Mesenchymal stem cell (in vitro differentiated cells and primary cell): Measurements from ENCODE around the gene LEF1.
A peak's percentile ranks its signal among the peaks of the same experiment; 100 is the strongest.

Experiments
- DNase-seq: peaks from one replicate; pipeline ENCODE4 v3.0.0-alpha.2; 2013
- H2AFZ ChIP-seq: one replicate; pipeline ENCODE4 v1.6.1; 2013; ENCODE audit warnings: low read depth, mild to moderate bottlenecking, control low read depth, inconsistent platforms, low read length, moderate library complexity
- H2AK5ac ChIP-seq: 2 replicates; pipeline ENCODE4 v1.6.1; 2013; ENCODE audit warnings: low read length, moderate library complexity, mild to moderate bottlenecking, inconsistent platforms; ENCODE audit not compliant: severe bottlenecking
- H2BK120ac ChIP-seq: one replicate; pipeline ENCODE4 v1.6.1; 2013; ENCODE audit warnings: low read depth, mild to moderate bottlenecking, inconsistent platforms, low read length, moderate library complexity
- H2BK12ac ChIP-seq, 2 experiments: one replicate each; pipeline ENCODE4 v1.6.1; 2013; ENCODE audit warnings: inconsistent platforms in 2 of 2, low read length in 2 of 2, mild to moderate bottlenecking in 2 of 2, moderate library complexity in 2 of 2, control low read depth in 1 of 2
- H2BK15ac ChIP-seq: one replicate; pipeline ENCODE4 v1.6.1; 2013; ENCODE audit warnings: mild to moderate bottlenecking, low read depth, inconsistent platforms; ENCODE audit not compliant: poor library complexity, severe bottlenecking
- H2BK5ac ChIP-seq: 2 replicates; pipeline ENCODE4 v1.6.1; 2013; ENCODE audit warnings: low read depth, mild to moderate bottlenecking, low read length, control low read depth, inconsistent platforms; ENCODE audit not compliant: poor library complexity, severe bottlenecking
- H3K14ac ChIP-seq, 2 experiments: one replicate each; pipeline ENCODE4 v1.6.1; 2013; ENCODE audit warnings: inconsistent platforms in 2 of 2, low read length in 2 of 2, control low read depth in 1 of 2, mild to moderate bottlenecking in 1 of 2, moderate library complexity in 1 of 2
- H3K18ac ChIP-seq, 2 experiments: one replicate each; pipeline ENCODE4 v1.6.1; 2013; ENCODE audit warnings: inconsistent platforms in 2 of 2, low read length in 2 of 2, control low read depth in 1 of 2, low read depth in 1 of 2, mild to moderate bottlenecking in 1 of 2
- H3K23ac ChIP-seq, 2 experiments: one replicate each; pipeline ENCODE4 v1.6.1; 2013; ENCODE audit warnings: inconsistent platforms in 2 of 2, low read length in 2 of 2, mild to moderate bottlenecking in 2 of 2, moderate library complexity in 2 of 2, control low read depth in 1 of 2
- H3K27ac ChIP-seq: 2 replicates; pipeline ENCODE4 v1.5.1; 2013; ENCODE audit warnings: mild to moderate bottlenecking, moderate library complexity, low read length, control low read depth, inconsistent platforms; ENCODE audit not compliant: poor library complexity, severe bottlenecking
- H3K27me3 ChIP-seq, 2 experiments: 2 replicates each; pipeline versions ENCODE4 v1.6.1 to v1.7.0; 2013; ENCODE audit warnings: low read length in 2 of 2, mild to moderate bottlenecking in 2 of 2, moderate library complexity in 2 of 2, control low read depth in 1 of 2, inconsistent platforms in 1 of 2; ENCODE audit not compliant: control insufficient read depth in 1 of 2, insufficient read depth in 1 of 2
- H3K36me3 ChIP-seq, 2 experiments: 2 replicates each; pipeline versions ENCODE4 v1.6.1 to v1.7.0; 2013; ENCODE audit warnings: low read length in 2 of 2, control low read depth in 1 of 2, inconsistent platforms in 1 of 2, low read depth in 1 of 2, mild to moderate bottlenecking in 1 of 2; ENCODE audit not compliant: insufficient read depth in 2 of 2, control insufficient read depth in 1 of 2
- H3K4ac ChIP-seq, 2 experiments: one replicate each; pipeline ENCODE4 v1.6.1; 2013; ENCODE audit warnings: inconsistent platforms in 2 of 2, low read length in 2 of 2, mild to moderate bottlenecking in 2 of 2, moderate library complexity in 2 of 2, control low read depth in 1 of 2, low read depth in 1 of 2
- H3K4me1 ChIP-seq: 2 replicates; pipeline ENCODE4 v1.6.1; 2013; ENCODE audit warnings: low read depth, low read length, control low read depth; ENCODE audit not compliant: control insufficient read depth, insufficient read depth
- H3K4me2 ChIP-seq: 2 replicates; pipeline ENCODE4 v1.6.1; 2013; ENCODE audit warnings: low read length, mild to moderate bottlenecking, inconsistent platforms; ENCODE audit not compliant: poor library complexity, severe bottlenecking
- H3K4me3 ChIP-seq, 2 experiments: 2 replicates each; pipeline versions ENCODE4 v1.5.1 to v1.7.0; 2013; ENCODE audit warnings: low read length in 2 of 2, mild to moderate bottlenecking in 2 of 2, control low read depth in 1 of 2, low read depth in 1 of 2; ENCODE audit not compliant: insufficient read depth in 1 of 2
- H3K79me1 ChIP-seq: replicated peaks from 2 replicates; pipeline ENCODE4 v1.6.1; 2013; ENCODE audit warnings: mild to moderate bottlenecking, control low read depth, low read length, inconsistent platforms; ENCODE audit not compliant: poor library complexity, severe bottlenecking
- H3K9ac ChIP-seq: 2 replicates; pipeline ENCODE4 v1.7.0; 2013; ENCODE audit warnings: mild to moderate bottlenecking, low read length, moderate library complexity
- H3K9me3 ChIP-seq: 2 replicates; pipeline ENCODE4 v1.7.0; 2013; ENCODE audit warnings: mild to moderate bottlenecking, low read length; ENCODE audit not compliant: control insufficient read depth
- H4K8ac ChIP-seq: one replicate; pipeline ENCODE4 v1.6.1; 2013; ENCODE audit warnings: inconsistent platforms, mild to moderate bottlenecking, low read length, moderate library complexity
- H4K91ac ChIP-seq: one replicate; pipeline ENCODE4 v1.6.1; 2013; ENCODE audit warnings: mild to moderate bottlenecking, low read length, inconsistent platforms
- WGBS: methylation state at CpG from one replicate; pipeline ENCODE4 v1.1.7; 2013; ENCODE audit warnings: mixed read lengths; 5-methylcytosine and 5-hydroxymethylcytosine counted together

The LEF1 gene

GRCh38 chr4:108170631-108171338, 2.1 kb upstream of the LEF1 start:
- 9% methylated on average over 4 of the region's 8 CpGs for WGBS
- Histone ChIP-seq H3K4me3 (no peak overlapping the region), H3K18ac (no peak overlapping the region), H3K27ac (no peak overlapping the region), H3K9me3 (no peaks in the 10 kb centered on the region), H3K4me1 (peaks cover 23% of the 10 kb centered on the region), H3K36me3 (no peaks in the 10 kb centered on the region), H2BK120ac (no peak overlapping the region), H3K14ac (no peak overlapping the region), H3K4me2 (no peak overlapping the region), H4K8ac (no peak overlapping the region), H2AK5ac (no peak overlapping the region), H3K9ac (no peak overlapping the region), H2BK5ac (no peak overlapping the region), H2BK15ac (no peak overlapping the region), H3K23ac (no peak overlapping the region), H2AFZ (no peak overlapping the region), H2BK12ac (no peak overlapping the region), H3K4ac (no peak overlapping the region), H3K79me1 (peaks cover 2% of the 10 kb centered on the region), H3K27me3 (peaks cover 36 to 86% of the 10 kb centered on the region in 2 experiments), H4K91ac (no peak overlapping the region)
- DNase-seq: peak; percentile 42

GRCh38 chr4:108169664-108170063, 932 bp upstream of the LEF1 start:
- Histone ChIP-seq H3K23ac (peak overlapping the region in 1 of 2 experiments; percentile 67), H3K27ac (no peak overlapping the region), H4K8ac (no peak overlapping the region), H4K91ac (no peak overlapping the region), H3K9me3 (no peaks in the 10 kb centered on the region), H3K18ac (no peak overlapping the region), H3K4me2 (no peak overlapping the region), H2AFZ (no peak overlapping the region), H3K4ac (no peak overlapping the region), H3K4me1 (peaks cover 23% of the 10 kb centered on the region), H3K9ac (no peak overlapping the region), H3K14ac (no peak overlapping the region), H2BK120ac (no peak overlapping the region), H3K27me3 (peaks cover 41 to 93% of the 10 kb centered on the region in 2 experiments), H3K79me1 (peaks cover 2% of the 10 kb centered on the region), H3K36me3 (no peaks in the 10 kb centered on the region), H2BK15ac (no peak overlapping the region), H2BK5ac (no peak overlapping the region), H2BK12ac (peak overlapping the region in 1 of 2 experiments; percentile 18), H3K4me3 (peak overlapping the region in 1 of 2 experiments; percentile 84), H2AK5ac (no peak overlapping the region)
- no peak for DNase-seq
- 15% methylated on average over 5 of the region's 8 CpGs for WGBS

GRCh38 chr4:108168160-108168670, 517 bp downstream of the LEF1 start:
- Histone ChIP-seq H2BK15ac (no peak overlapping the region), H2BK5ac (no peak overlapping the region), H3K14ac (peak overlapping the region in 1 of 2 experiments; percentile 28), H2AFZ (peak overlapping the region; percentile 32), H4K91ac (no peak overlapping the region), H2AK5ac (no peak overlapping the region), H3K4ac (no peak overlapping the region), H3K4me1 (peaks cover 23% of the 10 kb centered on the region), H3K4me2 (peak overlapping the region; percentile 98), H3K36me3 (no peaks in the 10 kb centered on the region), H3K27me3 (peaks cover 41 to 90% of the 10 kb centered on the region in 2 experiments), H2BK120ac (no peak overlapping the region), H3K27ac (no peak overlapping the region), H3K79me1 (peaks cover 2% of the 10 kb centered on the region), H2BK12ac (no peak overlapping the region), H3K9ac (peak overlapping the region; percentile 60), H3K23ac (no peak overlapping the region), H3K4me3 (peak overlapping the region; percentile 66 to 84), H4K8ac (no peak overlapping the region), H3K9me3 (no peaks in the 10 kb centered on the region), H3K18ac (peak overlapping the region; percentile 41 to 48)
- DNase-seq: peak; percentile 73
- under 1% methylated on average over 30 of the region's 30 CpGs for WGBS

GRCh38 chr4:108166441-108167315, 2.1 kb downstream of the LEF1 start:
- Histone ChIP-seq H2AFZ (peak overlapping the region; percentile 32), H3K9me3 (no peaks in the 10 kb centered on the region), H3K4me1 (peaks cover 11% of the 10 kb centered on the region), H2BK12ac (no peak overlapping the region), H3K4me2 (peak overlapping the region; percentile 98), H3K23ac (no peak overlapping the region), H2AK5ac (no peak overlapping the region), H3K9ac (peak overlapping the region; percentile 60), H4K8ac (no peak overlapping the region), H3K27ac (no peak overlapping the region), H3K14ac (no peak overlapping the region), H3K4ac (no peak overlapping the region), H3K79me1 (peaks cover 2% of the 10 kb centered on the region), H2BK120ac (no peak overlapping the region), H4K91ac (no peak overlapping the region), H3K18ac (no peak overlapping the region), H3K27me3 (peaks cover 34 to 82% of the 10 kb centered on the region in 2 experiments), H2BK15ac (no peak overlapping the region), H3K4me3 (peak overlapping the region; percentile 66 to 84), H3K36me3 (no peaks in the 10 kb centered on the region), H2BK5ac (no peak overlapping the region)
- 1% methylated on average over 56 of the region's 58 CpGs for WGBS
- peak; percentile 50 for DNase-seq
